H9 (cell line): ENCODE results near the gene CXCL6. TPM values are rescaled to one million over a fixed set of nuclear protein-coding genes. Genes with fewer than 3 reads are reported as not detected.

Source experiments
- DNase-seq: peaks from one replicate; pipeline ENCODE4 v3.0.0-alpha.2; 2017
- H2AFZ ChIP-seq: one replicate; pipeline ENCODE4 v1.6.1; 2013; ENCODE audit warnings: mild to moderate bottlenecking, low read length, control low read depth, moderate library complexity
- H2AK5ac ChIP-seq: 2 replicates; pipeline ENCODE4 v1.6.1; 2013; ENCODE audit warnings: low read length, control low read depth, mixed read lengths; ENCODE audit not compliant: insufficient read length
- H2BK120ac ChIP-seq: one replicate; pipeline ENCODE4 v1.6.1; 2013; ENCODE audit warnings: low read depth, mild to moderate bottlenecking, low read length, control low read depth, inconsistent platforms; ENCODE audit not compliant: poor library complexity, severe bottlenecking
- H2BK12ac ChIP-seq: 2 replicates; pipeline ENCODE4 v1.6.1; 2013; ENCODE audit warnings: low read length, control low read depth, mixed read lengths, low read depth; ENCODE audit not compliant: insufficient read length
- H2BK15ac ChIP-seq: 2 replicates; pipeline ENCODE4 v1.6.1; 2013; ENCODE audit warnings: low read depth, low read length, control low read depth
- H2BK20ac ChIP-seq: one replicate; pipeline ENCODE4 v1.6.1; 2013; ENCODE audit warnings: low read depth, mild to moderate bottlenecking, low read length, control low read depth, inconsistent platforms; ENCODE audit not compliant: poor library complexity, severe bottlenecking
- H2BK5ac ChIP-seq: 2 replicates; pipeline ENCODE4 v1.6.1; 2013; ENCODE audit warnings: low read length, control low read depth, mixed read lengths; ENCODE audit not compliant: insufficient read length
- H3K14ac ChIP-seq: 2 replicates; pipeline ENCODE4 v1.6.1; 2013; ENCODE audit warnings: low read length, control low read depth; ENCODE audit not compliant: insufficient read depth
- H3K18ac ChIP-seq: 2 replicates; pipeline ENCODE4 v1.6.1; 2013; ENCODE audit warnings: low read depth, mild to moderate bottlenecking, mixed read lengths, low read length, control low read depth; ENCODE audit not compliant: insufficient read length
- H3K23ac ChIP-seq: 2 replicates; pipeline ENCODE4 v1.6.1; 2013; ENCODE audit warnings: low read length, control low read depth, mixed read lengths, low read depth; ENCODE audit not compliant: insufficient read length
- H3K23me2 ChIP-seq: 2 replicates; pipeline ENCODE4 v1.6.1; 2013; ENCODE audit warnings: low read depth, mild to moderate bottlenecking, mixed read lengths, low read length, control low read depth; ENCODE audit not compliant: insufficient read length, poor library complexity, severe bottlenecking
- H3K27ac ChIP-seq: 2 replicates; pipeline ENCODE4 v1.5.1; 2013; ENCODE audit warnings: low read length, control low read depth, mixed read lengths, low read depth; ENCODE audit not compliant: insufficient read length
- H3K27me3 ChIP-seq: 2 replicates; pipeline ENCODE4 v1.6.1; 2013; ENCODE audit warnings: low read length, control low read depth, inconsistent platforms; ENCODE audit not compliant: insufficient read depth
- H3K4ac ChIP-seq: 2 replicates; pipeline ENCODE4 v1.6.1; 2013; ENCODE audit warnings: low read depth, mild to moderate bottlenecking, control low read depth, inconsistent platforms, low read length, moderate library complexity
- H3K4me1 ChIP-seq: 2 replicates; pipeline ENCODE4 v1.6.1; 2013; ENCODE audit warnings: low read length, control low read depth, inconsistent platforms; ENCODE audit not compliant: insufficient read depth
- H3K4me2 ChIP-seq: 2 replicates; pipeline ENCODE4 v1.6.1; 2013; ENCODE audit warnings: low read length, control low read depth, mixed read lengths; ENCODE audit not compliant: insufficient read length, insufficient read depth
- H3K56ac ChIP-seq: 2 replicates; pipeline ENCODE4 v1.6.1; 2013; ENCODE audit warnings: low read depth, mild to moderate bottlenecking, mixed read lengths, low read length, control low read depth; ENCODE audit not compliant: insufficient read length
- H3K79me1 ChIP-seq: 2 replicates; pipeline ENCODE4 v1.6.1; 2013; ENCODE audit warnings: low read depth, mild to moderate bottlenecking, moderate library complexity, low read length, control low read depth, inconsistent platforms; ENCODE audit not compliant: insufficient read depth, poor library complexity, severe bottlenecking
- H3K79me2 ChIP-seq: 2 replicates; pipeline ENCODE4 v1.6.1; 2013; ENCODE audit warnings: low read length, control low read depth, inconsistent platforms; ENCODE audit not compliant: insufficient read depth
- H3K9ac ChIP-seq: 2 replicates; pipeline ENCODE4 v1.6.1; 2013; ENCODE audit warnings: low read length, control low read depth, mixed read lengths; ENCODE audit not compliant: insufficient read length; ENCODE audit errors: extremely low read depth
- H3K9me3 ChIP-seq: one replicate; pipeline ENCODE4 v1.6.1; 2013; ENCODE audit warnings: low read depth, low read length, inconsistent platforms; ENCODE audit not compliant: control insufficient read depth
- H3T11ph ChIP-seq: one replicate; pipeline ENCODE4 v1.6.1; 2013; ENCODE audit warnings: mild to moderate bottlenecking, low read length, control low read depth, inconsistent platforms
- H4K20me1 ChIP-seq: one replicate; pipeline ENCODE4 v1.6.1; 2013; ENCODE audit not compliant: control insufficient read depth, insufficient read length, insufficient read depth
- H4K5ac ChIP-seq: 2 replicates; pipeline ENCODE4 v1.6.1; 2013; ENCODE audit warnings: low read depth, mild to moderate bottlenecking, mixed read lengths, low read length, control low read depth; ENCODE audit not compliant: insufficient read length
- H4K8ac ChIP-seq: replicated peaks from 2 replicates; pipeline ENCODE4 v1.6.1; 2013; ENCODE audit warnings: low read length, control low read depth, mixed read lengths, low read depth; ENCODE audit not compliant: insufficient read length
- H4K91ac ChIP-seq: 2 replicates; pipeline ENCODE4 v1.6.1; 2013; ENCODE audit warnings: low read depth, mild to moderate bottlenecking, moderate library complexity, mixed read lengths, low read length, control low read depth; ENCODE audit not compliant: insufficient read length
- H3K27ac Mint-ChIP-seq, 3 experiments: 2 replicates in 2 of 3; 3 replicates in 1 of 3; pipeline ENCODE4 v1.8.0; 2020 to 2021; ENCODE audit warnings: mixed read lengths in 3 of 3, mild to moderate bottlenecking in 1 of 3, moderate library complexity in 1 of 3
- H3K27me3 Mint-ChIP-seq: 2 replicates; pipeline ENCODE4 v1.8.0; 2021; ENCODE audit warnings: low read depth, mild to moderate bottlenecking, moderate library complexity, mixed read lengths
- H3K36me3 Mint-ChIP-seq, 3 experiments: 2 replicates in 2 of 3; 3 replicates in 1 of 3; pipeline ENCODE4 v1.8.0; 2020 to 2021; ENCODE audit warnings: low read depth in 3 of 3, mixed read lengths in 3 of 3; ENCODE audit not compliant: insufficient read depth in 1 of 3
- H3K4me1 Mint-ChIP-seq, 2 experiments: 2 replicates each; pipeline ENCODE4 v1.8.0; 2020; ENCODE audit warnings: mixed read lengths in 2 of 2
- H3K4me3 Mint-ChIP-seq, 2 experiments: 2 replicates in 1 of 2; 3 replicates in 1 of 2; pipeline ENCODE4 v1.8.0; 2020 to 2021; ENCODE audit warnings: mild to moderate bottlenecking in 2 of 2, mixed read lengths in 2 of 2, moderate library complexity in 1 of 2
- H3K9me3 Mint-ChIP-seq, 2 experiments: 2 replicates in 1 of 2; 3 replicates in 1 of 2; pipeline ENCODE4 v1.8.0; 2020; ENCODE audit warnings: mild to moderate bottlenecking in 2 of 2, mixed read lengths in 2 of 2, moderate library complexity in 1 of 2
- WGBS: extraction: QIAGEN DNeasy Blood & Tissue Kit; methylation state at CpG from one replicate; pipeline ENCODE4 v1.1.7; 2013; ENCODE audit warnings: missing lambda C conversion rate, low lambda C conversion rate, mixed read lengths; ENCODE audit not compliant: insufficient read length; ENCODE audit errors: extremely low coverage; 5-methylcytosine and 5-hydroxymethylcytosine counted together
- total RNA-seq: library from RNA; stranded (reverse); gene quantifications from 2 replicates; pipeline ENCODE4 v1.2.1, GENCODE V29; 2021
- TF ChIP-seq, protein P1 (sequence below): fragments of 200-600 bp; sonication (generic); conservative IDR thresholded peaks from 3 replicates; pipeline ENCODE4 v1.8.0; 2021; ENCODE audit warnings: antibody characterized with exemption, mild to moderate bottlenecking

The CXCL6 gene
- total RNA-seq, 1 experiment from 2014 or later: 0.85 TPM

DNA sequence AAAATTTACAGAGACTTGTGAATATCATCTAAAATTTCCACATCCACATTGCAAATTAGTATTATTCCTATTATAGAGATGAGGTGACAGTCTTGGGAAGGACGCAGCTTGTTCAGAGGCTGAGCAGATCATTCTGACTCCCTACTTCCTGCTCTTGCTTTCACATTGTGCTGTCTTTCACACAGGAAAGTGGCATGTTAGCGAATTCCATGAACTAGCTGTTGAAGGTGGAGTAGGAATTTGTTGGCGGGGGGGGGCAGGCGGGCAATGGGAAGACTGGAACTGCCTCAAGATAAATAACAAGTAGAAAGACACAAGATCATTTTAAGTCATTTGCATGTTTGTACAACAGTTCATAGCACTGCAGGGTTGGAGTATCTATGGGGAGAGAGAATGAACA is 18.9 kb downstream of the CXCL6 start:
- no peak overlapping the region for H3K56ac ChIP-seq
- H3K4me2 ChIP-seq: no peak overlapping the region
- no peak overlapping the region for H3K9ac ChIP-seq
- H3K27ac Mint-ChIP-seq: no peak overlapping the region
- H2BK5ac ChIP-seq: no peak overlapping the region
- no peak overlapping the region for H4K91ac ChIP-seq
- no peaks in the 10 kb centered on the region for H3K79me1 ChIP-seq
- no peak overlapping the region for H4K5ac ChIP-seq
- no peak overlapping the region for H4K8ac ChIP-seq
- no CpG with 5 or more reads among the region's 4 CpGs for WGBS
- no peaks in the 10 kb centered on the region for H3K79me2 ChIP-seq
- H3K36me3 Mint-ChIP-seq: no peaks in the 10 kb centered on the region
- H3K4ac ChIP-seq: no peak overlapping the region
- H3K27me3 Mint-ChIP-seq: peaks cover 5% of the 10 kb centered on the region
- no peaks in the 10 kb centered on the region for H4K20me1 ChIP-seq
- no peaks in the 10 kb centered on the region for H3K27me3 ChIP-seq
- no peak overlapping the region for H3K4me3 Mint-ChIP-seq
- no peak overlapping the region for H3K14ac ChIP-seq
- H3K27ac ChIP-seq: no peak overlapping the region
- H3K9me3 ChIP-seq: no peaks in the 10 kb centered on the region
- H3K23me2 ChIP-seq: no peaks in the 10 kb centered on the region
- H3K18ac ChIP-seq: no peak overlapping the region
- H2AFZ ChIP-seq: no peak overlapping the region
- TF ChIP-seq, protein P1, sequence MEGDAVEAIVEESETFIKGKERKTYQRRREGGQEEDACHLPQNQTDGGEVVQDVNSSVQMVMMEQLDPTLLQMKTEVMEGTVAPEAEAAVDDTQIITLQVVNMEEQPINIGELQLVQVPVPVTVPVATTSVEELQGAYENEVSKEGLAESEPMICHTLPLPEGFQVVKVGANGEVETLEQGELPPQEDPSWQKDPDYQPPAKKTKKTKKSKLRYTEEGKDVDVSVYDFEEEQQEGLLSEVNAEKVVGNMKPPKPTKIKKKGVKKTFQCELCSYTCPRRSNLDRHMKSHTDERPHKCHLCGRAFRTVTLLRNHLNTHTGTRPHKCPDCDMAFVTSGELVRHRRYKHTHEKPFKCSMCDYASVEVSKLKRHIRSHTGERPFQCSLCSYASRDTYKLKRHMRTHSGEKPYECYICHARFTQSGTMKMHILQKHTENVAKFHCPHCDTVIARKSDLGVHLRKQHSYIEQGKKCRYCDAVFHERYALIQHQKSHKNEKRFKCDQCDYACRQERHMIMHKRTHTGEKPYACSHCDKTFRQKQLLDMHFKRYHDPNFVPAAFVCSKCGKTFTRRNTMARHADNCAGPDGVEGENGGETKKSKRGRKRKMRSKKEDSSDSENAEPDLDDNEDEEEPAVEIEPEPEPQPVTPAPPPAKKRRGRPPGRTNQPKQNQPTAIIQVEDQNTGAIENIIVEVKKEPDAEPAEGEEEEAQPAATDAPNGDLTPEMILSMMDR: no peak
- no peak overlapping the region for H2BK120ac ChIP-seq
- H2AK5ac ChIP-seq: no peak overlapping the region
- no peak overlapping the region for H2BK12ac ChIP-seq
- no peaks in the 10 kb centered on the region for H3K9me3 Mint-ChIP-seq
- H3K4me1 ChIP-seq: no peaks in the 10 kb centered on the region; the same call in 1 of the 2 replicates
- H3T11ph ChIP-seq: no peak overlapping the region
- no peak overlapping the region for H2BK15ac ChIP-seq
- H3K23ac ChIP-seq: no peak overlapping the region
- peaks cover 4 to 6% of the 10 kb centered on the region in 2 experiments; a peak in 3 of 4 replicates for H3K4me1 Mint-ChIP-seq
- no peak overlapping the region for H2BK20ac ChIP-seq
- DNase-seq: no peak
